OCI-LY7 (cell line): ENCODE data around the gene FHL5. TPM values are rescaled to one million over a fixed set of nuclear protein-coding genes. Genes with fewer than 3 reads are reported as not detected.

Source experiments
- BruUV-seq: library from RNA; stranded (reverse); fragments of 400-500 nt; replicated peaks from 2 replicates; lab custom pipeline; 2021; lab: Mats Ljungman, UMichigan
- CTCF ChIA-PET: fragments of 300-600 bp; sonication (Branson Sonifier 250); formaldehyde crosslinking; loops from one replicate; lab custom pipeline; 2022; ENCODE audit warnings: antibody characterized with exemption; ENCODE audit not compliant: unreplicated experiment; lab: Charles Lee
- POLR2A ChIA-PET: fragments of 300-600 bp; sonication (Branson Sonifier 250); formaldehyde crosslinking; loops from one replicate; lab custom pipeline; 2022; ENCODE audit warnings: antibody characterized with exemption; lab: Charles Lee
- DNase-seq: peaks from one replicate; pipeline ENCODE4 v3.0.0-alpha.2; 2015; ENCODE audit warnings: low spot score
- H2AFZ ChIP-seq: fragments of 200-600 bp; sonication (generic), shearing (Covaris generic); 2 replicates; pipeline ENCODE4 v1.6.1; 2014; ENCODE audit warnings: mild to moderate bottlenecking, antibody characterized with exemption, low read length, moderate library complexity
- H3K27ac ChIP-seq: fragments of 200-600 bp; sonication (generic); 2 replicates; pipeline ENCODE4 v1.5.1; 2014; ENCODE audit warnings: mixed run types, low read depth, mild to moderate bottlenecking, moderate library complexity, low read length, inconsistent platforms; ENCODE audit not compliant: poor library complexity, severe bottlenecking
- H3K36me3 ChIP-seq: fragments of 200-600 bp; sonication (generic); 2 replicates; pipeline ENCODE4 v1.6.1; 2014; ENCODE audit warnings: mild to moderate bottlenecking, antibody characterized with exemption, low read length, moderate library complexity, mixed read lengths; ENCODE audit not compliant: insufficient read depth
- H3K4me1 ChIP-seq: fragments of 200-600 bp; sonication (generic); 2 replicates; pipeline ENCODE4 v1.5.1; 2014; ENCODE audit warnings: mild to moderate bottlenecking, low read length; ENCODE audit not compliant: insufficient read depth, poor library complexity, severe bottlenecking
- H3K4me2 ChIP-seq: fragments of 200-600 bp; sonication (generic); 2 replicates; pipeline ENCODE4 v1.6.1; 2014; ENCODE audit warnings: mild to moderate bottlenecking, low read length
- H3K4me3 ChIP-seq: fragments of 200-600 bp; sonication (generic); 2 replicates; pipeline ENCODE4 v1.5.1; 2014; ENCODE audit warnings: mild to moderate bottlenecking, low read depth, low read length; ENCODE audit not compliant: poor library complexity, severe bottlenecking
- H3K79me2 ChIP-seq: fragments of 200-600 bp; sonication (generic); 2 replicates; pipeline ENCODE4 v1.6.1; 2016; ENCODE audit warnings: low read depth, mild to moderate bottlenecking, low read length, moderate library complexity, mixed read lengths; ENCODE audit not compliant: insufficient read depth
- H3K9me2 ChIP-seq: fragments of 200-600 bp; sonication (generic); 2 replicates; pipeline ENCODE4 v1.6.1; 2016; ENCODE audit warnings: mild to moderate bottlenecking, low read length, mixed read lengths; ENCODE audit not compliant: insufficient read depth
- H3K9me3 ChIP-seq: fragments of 200-600 bp; sonication (generic); 2 replicates; pipeline ENCODE4 v1.6.1; 2014; ENCODE audit warnings: mild to moderate bottlenecking, mixed run types, low read length, mixed read lengths
- H4K20me1 ChIP-seq: fragments of 200-600 bp; sonication (generic); 2 replicates; pipeline ENCODE4 v1.6.1; 2014; ENCODE audit warnings: mild to moderate bottlenecking, antibody characterized with exemption, low read length, moderate library complexity, mixed read lengths; ENCODE audit not compliant: insufficient read depth
- CTCF ChIP-seq: fragments of 200-600 bp; sonication (generic); conservative IDR thresholded peaks from 2 replicates; pipeline ENCODE4 v1.5.1; 2014; ENCODE audit warnings: mild to moderate bottlenecking, antibody characterized with exemption, low read length, moderate library complexity, mixed read lengths
- EZH2phosphoT487 ChIP-seq: fragments of 200-600 bp; sonication (generic); IDR thresholded peaks from 2 replicates; pipeline ENCODE4 v1.6.1; 2018; ENCODE audit warnings: low read depth, borderline replicate concordance, mild to moderate bottlenecking, mixed run types, antibody characterized with exemption, low read length, moderate library complexity, mixed read lengths
- intact Hi-C: fragments of 100-400 bp; cut with micrococcal nuclease; formaldehyde crosslinking; loops from one replicate; pipeline ENCODE4 v1.10.0; 2022; ENCODE audit not compliant: unreplicated experiment
- total RNA-seq, 2 experiments: library from RNA; depleted of rRNA in 1 of 2; stranded (reverse); fragments of >200 nt in 1 of 2; shearing (Covaris generic) in 1 of 2; gene quantifications; 2 replicates each; pipeline ENCODE4 v1.2.3, GENCODE V29; 2014 to 2022

FHL5 gene
- total RNA-seq, 2 experiments from 2014 or later: not detected

DNA sequence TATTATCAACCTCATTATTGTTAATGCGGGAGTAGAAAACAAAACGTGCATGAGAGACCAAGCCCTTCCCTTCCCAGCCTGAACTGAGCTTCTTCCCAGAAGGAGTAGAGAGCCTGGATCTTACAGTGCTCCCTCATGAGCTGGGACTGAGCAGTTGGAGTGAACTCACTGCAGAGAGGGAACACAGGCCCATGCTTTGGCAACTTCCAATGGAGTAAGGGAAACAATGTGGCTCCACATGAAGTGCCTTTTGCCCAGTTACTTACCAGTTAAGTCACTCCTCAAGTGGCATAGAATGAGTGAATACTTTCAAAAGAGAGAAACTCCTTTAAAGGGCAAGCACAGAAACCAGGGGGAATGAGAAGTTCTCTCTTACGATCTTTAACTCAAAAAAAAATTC lies 12.4 kb downstream of the FHL5 start:
- H3K4me3 ChIP-seq: no peak overlapping the region
- no peak for DNase-seq
- no peaks in the 10 kb centered on the region for H3K4me1 ChIP-seq
- no peaks in the 10 kb centered on the region for H3K36me3 ChIP-seq
- POLR2A ChIA-PET: interaction anchor here (0.6 to 2.0 kb wide), 11 partner anchors 11 to 571 kb away, joined by 3 to 7 read pairs (median 3); no protein-coding TSS in a partner anchor
- BruUV-seq: no TSS peak
- H3K79me2 ChIP-seq: no peaks in the 10 kb centered on the region
- H3K9me3 ChIP-seq: peaks cover 6% of the 10 kb centered on the region; the same call in 1 of the 2 replicates
- H3K27ac ChIP-seq: no peak overlapping the region
- H3K4me2 ChIP-seq: no peak overlapping the region
- no peaks in the 10 kb centered on the region for H4K20me1 ChIP-seq
- TF ChIP-seq EZH2phosphoT487 (no peak), CTCF (no peak)
- H2AFZ ChIP-seq: no peak overlapping the region
- intact Hi-C loops: no loop called here
- no peaks in the 10 kb centered on the region for H3K9me2 ChIP-seq
- CTCF ChIA-PET: no interaction called here

DNA sequence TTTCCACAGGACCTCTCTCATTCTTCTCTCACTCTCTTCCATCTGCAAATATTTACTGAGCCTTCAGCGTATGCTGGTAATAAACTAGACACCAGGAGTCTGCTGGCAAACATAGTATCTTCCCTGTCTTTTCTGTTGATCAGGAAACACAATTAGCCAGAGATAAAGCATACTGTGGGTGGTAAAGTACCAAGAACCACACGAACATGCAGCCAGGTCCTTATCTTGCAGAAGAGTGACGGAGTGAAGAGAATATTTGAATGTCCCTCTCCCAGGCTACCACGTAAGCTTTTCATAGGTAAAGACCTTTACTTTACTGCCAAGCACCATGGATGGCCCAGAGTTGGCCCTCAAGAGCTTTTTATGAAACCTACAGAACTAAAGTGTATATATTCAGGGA lies 13.3 kb downstream of the FHL5 start:
- no peak for DNase-seq
- no peaks in the 10 kb centered on the region for H3K9me2 ChIP-seq
- no peaks in the 10 kb centered on the region for H3K36me3 ChIP-seq
- no peak overlapping the region for H3K4me2 ChIP-seq
- CTCF ChIA-PET: no interaction called here
- TF ChIP-seq CTCF (no peak), EZH2phosphoT487 (no peak)
- intact Hi-C loops: no loop called here
- no peak overlapping the region for H3K27ac ChIP-seq
- no peaks in the 10 kb centered on the region for H4K20me1 ChIP-seq
- POLR2A ChIA-PET: interaction anchor here (0.5 to 3.1 kb wide), 17 partner anchors 8 to 447 kb away, joined by 3 to 17 read pairs (median 4); no protein-coding TSS in a partner anchor
- no peak overlapping the region for H3K4me3 ChIP-seq
- H3K79me2 ChIP-seq: no peaks in the 10 kb centered on the region
- H3K9me3 ChIP-seq: no peaks in the 10 kb centered on the region
- H2AFZ ChIP-seq: no peak overlapping the region
- no TSS peak for BruUV-seq
- H3K4me1 ChIP-seq: no peaks in the 10 kb centered on the region

DNA sequence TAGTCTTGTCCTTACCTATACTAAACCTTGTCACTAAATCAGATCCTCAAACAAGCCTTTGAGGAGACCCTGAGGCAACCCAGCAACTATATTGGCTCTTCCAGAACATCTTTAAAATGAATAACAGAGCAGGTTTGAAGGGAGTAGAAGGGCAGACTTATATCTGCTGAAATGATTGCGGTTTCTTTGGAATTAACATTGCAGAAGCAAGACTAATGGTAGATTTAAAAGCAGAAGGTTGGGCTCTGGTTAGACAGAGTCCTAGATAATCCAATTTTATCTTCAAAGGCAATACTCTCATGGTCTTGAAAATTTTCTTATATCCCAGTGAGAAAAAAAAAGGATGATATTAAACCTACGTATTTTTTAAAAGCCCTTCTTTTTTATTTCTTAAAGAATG lies 19.1 kb downstream of the FHL5 start:
- no peak overlapping the region for H3K4me3 ChIP-seq
- H3K27ac ChIP-seq: no peak overlapping the region
- H4K20me1 ChIP-seq: no peaks in the 10 kb centered on the region
- H3K9me2 ChIP-seq: no peaks in the 10 kb centered on the region
- H3K36me3 ChIP-seq: no peaks in the 10 kb centered on the region
- ChIA-PET CTCF (no interaction called here), POLR2A (interaction anchor here (0.7 to 1.5 kb wide), 4 partner anchors 14 to 38 kb away, joined by 4 to 6 read pairs (median 5); no protein-coding TSS in a partner anchor)
- H3K79me2 ChIP-seq: no peaks in the 10 kb centered on the region
- H3K9me3 ChIP-seq: no peaks in the 10 kb centered on the region
- DNase-seq: no peak
- no TSS peak for BruUV-seq
- TF ChIP-seq EZH2phosphoT487: no peak
- TF ChIP-seq CTCF: no peak
- no peaks in the 10 kb centered on the region for H3K4me1 ChIP-seq
- no peak overlapping the region for H3K4me2 ChIP-seq
- intact Hi-C loops: no loop called here
- H2AFZ ChIP-seq: no peak overlapping the region
